Measurements from ENCODE around the gene TAF13.

DNA sequence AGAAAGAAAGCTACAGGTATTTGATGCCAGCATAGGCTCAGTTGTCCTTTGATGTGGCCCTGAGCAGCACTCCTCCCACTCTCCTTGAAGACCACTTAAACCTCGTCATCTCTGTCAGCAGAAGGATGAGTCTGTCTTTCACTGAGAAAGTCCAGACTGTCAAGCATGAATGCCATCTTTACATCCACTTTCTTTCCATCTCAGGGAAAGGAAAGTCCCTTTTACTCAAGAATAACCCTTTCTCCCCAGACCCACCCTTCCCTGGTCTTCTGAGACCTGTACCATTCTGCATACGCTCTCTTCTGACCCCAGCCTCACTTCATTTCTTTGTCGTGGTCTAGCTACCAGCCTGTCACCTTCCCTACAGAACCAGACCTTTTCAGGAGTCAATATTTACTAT lies 34.1 kb upstream of the TAF13 start:
- no peak for TF ChIP-seq EZH2 (IDR thresholded peaks at IDR 0.05; ENCODE audit: borderline replicate concordance, low read depth, low read length, poor library complexity, severe bottlenecking)
- TF ChIP-seq, protein P1, sequence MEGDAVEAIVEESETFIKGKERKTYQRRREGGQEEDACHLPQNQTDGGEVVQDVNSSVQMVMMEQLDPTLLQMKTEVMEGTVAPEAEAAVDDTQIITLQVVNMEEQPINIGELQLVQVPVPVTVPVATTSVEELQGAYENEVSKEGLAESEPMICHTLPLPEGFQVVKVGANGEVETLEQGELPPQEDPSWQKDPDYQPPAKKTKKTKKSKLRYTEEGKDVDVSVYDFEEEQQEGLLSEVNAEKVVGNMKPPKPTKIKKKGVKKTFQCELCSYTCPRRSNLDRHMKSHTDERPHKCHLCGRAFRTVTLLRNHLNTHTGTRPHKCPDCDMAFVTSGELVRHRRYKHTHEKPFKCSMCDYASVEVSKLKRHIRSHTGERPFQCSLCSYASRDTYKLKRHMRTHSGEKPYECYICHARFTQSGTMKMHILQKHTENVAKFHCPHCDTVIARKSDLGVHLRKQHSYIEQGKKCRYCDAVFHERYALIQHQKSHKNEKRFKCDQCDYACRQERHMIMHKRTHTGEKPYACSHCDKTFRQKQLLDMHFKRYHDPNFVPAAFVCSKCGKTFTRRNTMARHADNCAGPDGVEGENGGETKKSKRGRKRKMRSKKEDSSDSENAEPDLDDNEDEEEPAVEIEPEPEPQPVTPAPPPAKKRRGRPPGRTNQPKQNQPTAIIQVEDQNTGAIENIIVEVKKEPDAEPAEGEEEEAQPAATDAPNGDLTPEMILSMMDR (conservative IDR thresholded peaks at IDR 0.05; ENCODE audit: low read depth, low read length): no peak
